Midbrain (tissue), 1 donor: Measurements from ENCODE around the gene DGCR2.
"Not testable (repeated sequence)": the region's sequence is repeated elsewhere in the genome, so short reads cannot be mapped to it uniquely, and the experiment has no call there.

ENCODE experiments used
- DNase-seq: peaks from one replicate; lab custom pipeline; 2025; lab: John Stamatoyannopoulos, UW

Gene DGCR2

GRCh38 chr22:19108807-19109197 is 13.4 kb downstream of the DGCR2 start:
- no peak for DNase-seq

GRCh38 chr22:19107730-19108074 is 14.5 kb downstream of the DGCR2 start:
- no peak for DNase-seq

GRCh38 chr22:19106886-19107729 is 15.1 kb downstream of the DGCR2 start:
- no peak for DNase-seq

- DNase-seq = no peak
These were observed 16.1 kb downstream of the DGCR2 start for GRCh38 chr22:19105867-19106802.

- DNase-seq = no peak
These were observed 16.8 kb downstream of the DGCR2 start for GRCh38 chr22:19105456-19105855.

GRCh38 chr22:19103880-19104821 is 18.1 kb downstream of the DGCR2 start:
- no peak for DNase-seq

GRCh38 chr22:19098157-19098556 is 24.1 kb downstream of the DGCR2 start:
- DNase-seq = no peak

- DNase-seq = no peak
These were observed 24.7 kb downstream of the DGCR2 start for GRCh38 chr22:19097518-19097917.

GRCh38 chr22:19096555-19096954 is 25.7 kb downstream of the DGCR2 start:
- no peak for DNase-seq

GRCh38 chr22:19094393-19094997 is 27.7 kb downstream of the DGCR2 start:
- DNase-seq = no peak

GRCh38 chr22:19092725-19093124 is 29.5 kb downstream of the DGCR2 start:
- no peak for DNase-seq

- no peak for DNase-seq
These were observed 31.6 kb downstream of the DGCR2 start for GRCh38 chr22:19090586-19091127.

- no peak for DNase-seq
These were observed 32.0 kb downstream of the DGCR2 start for GRCh38 chr22:19090183-19090582.

GRCh38 chr22:19088866-19089595 is 33.2 kb downstream of the DGCR2 start:
- no peak for DNase-seq

- DNase-seq = no peak
These were observed 35.3 kb downstream of the DGCR2 start for GRCh38 chr22:19086896-19087295.

- no peak for DNase-seq
These were observed 35.8 kb downstream of the DGCR2 start for GRCh38 chr22:19086417-19086816.

GRCh38 chr22:19085233-19085718 is 36.9 kb downstream of the DGCR2 start:
- DNase-seq = peak; percentile 30

GRCh38 chr22:19084586-19084985 is 37.6 kb downstream of the DGCR2 start:
- DNase-seq = not testable (repeated sequence)

- DNase-seq = not testable (repeated sequence)
These were observed 38.1 kb downstream of the DGCR2 start for GRCh38 chr22:19084126-19084525.

GRCh38 chr22:19082793-19083192 is 39.4 kb downstream of the DGCR2 start:
- DNase-seq = no peak
